Type B pancreatic cell (in vitro differentiated cells): ENCODE results near the gene QKI. TPM values are rescaled to one million over a fixed set of nuclear protein-coding genes. Genes with fewer than 3 reads are reported as not detected.

ENCODE experiments used
- DNase-seq: peaks from one replicate; pipeline ENCODE4 v3.0.0; 2021; ENCODE audit warnings: mixed read lengths; ENCODE audit not compliant: unreplicated experiment; ENCODE audit errors: extremely low spot score
- H3K27ac Mint-ChIP-seq: 2 replicates; pipeline ENCODE4 v1.8.0; 2021; ENCODE audit warnings: mild to moderate bottlenecking, mixed read lengths
- H3K27me3 Mint-ChIP-seq: 2 replicates; pipeline ENCODE4 v1.8.0; 2021; ENCODE audit warnings: mixed read lengths
- H3K36me3 Mint-ChIP-seq: 2 replicates; pipeline ENCODE4 v1.8.0; 2021; ENCODE audit warnings: mixed read lengths
- H3K4me1 Mint-ChIP-seq: one replicate; pipeline ENCODE4 v1.8.0; 2021; ENCODE audit warnings: mixed read lengths; ENCODE audit not compliant: unreplicated experiment
- H3K4me3 Mint-ChIP-seq: 2 replicates; pipeline ENCODE4 v1.8.0; 2021; ENCODE audit warnings: mild to moderate bottlenecking, mixed read lengths
- H3K9me3 Mint-ChIP-seq: 2 replicates; pipeline ENCODE4 v1.8.0; 2021; ENCODE audit warnings: mixed read lengths
- total RNA-seq: library from RNA; stranded (reverse); gene quantifications from 2 replicates; pipeline ENCODE4 v1.2.1, GENCODE V29; 2021; ENCODE audit warnings: low replicate concordance
- TF ChIP-seq, protein P1 (sequence below): fragments of 200-600 bp; sonication (generic); conservative IDR thresholded peaks from 2 replicates; pipeline ENCODE4 v1.5.0; 2021; ENCODE audit warnings: antibody characterized with exemption, mild to moderate bottlenecking

The QKI gene
- total RNA-seq, 1 donor from 2014 or later, result 150 TPM

GRCh38 chr6:163600331-163600730 lies 185.8 kb downstream of the QKI start:
- TF ChIP-seq, protein P1, sequence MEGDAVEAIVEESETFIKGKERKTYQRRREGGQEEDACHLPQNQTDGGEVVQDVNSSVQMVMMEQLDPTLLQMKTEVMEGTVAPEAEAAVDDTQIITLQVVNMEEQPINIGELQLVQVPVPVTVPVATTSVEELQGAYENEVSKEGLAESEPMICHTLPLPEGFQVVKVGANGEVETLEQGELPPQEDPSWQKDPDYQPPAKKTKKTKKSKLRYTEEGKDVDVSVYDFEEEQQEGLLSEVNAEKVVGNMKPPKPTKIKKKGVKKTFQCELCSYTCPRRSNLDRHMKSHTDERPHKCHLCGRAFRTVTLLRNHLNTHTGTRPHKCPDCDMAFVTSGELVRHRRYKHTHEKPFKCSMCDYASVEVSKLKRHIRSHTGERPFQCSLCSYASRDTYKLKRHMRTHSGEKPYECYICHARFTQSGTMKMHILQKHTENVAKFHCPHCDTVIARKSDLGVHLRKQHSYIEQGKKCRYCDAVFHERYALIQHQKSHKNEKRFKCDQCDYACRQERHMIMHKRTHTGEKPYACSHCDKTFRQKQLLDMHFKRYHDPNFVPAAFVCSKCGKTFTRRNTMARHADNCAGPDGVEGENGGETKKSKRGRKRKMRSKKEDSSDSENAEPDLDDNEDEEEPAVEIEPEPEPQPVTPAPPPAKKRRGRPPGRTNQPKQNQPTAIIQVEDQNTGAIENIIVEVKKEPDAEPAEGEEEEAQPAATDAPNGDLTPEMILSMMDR, result no peak
- no peaks in the 10 kb centered on the region for H3K4me1 Mint-ChIP-seq

DNA sequence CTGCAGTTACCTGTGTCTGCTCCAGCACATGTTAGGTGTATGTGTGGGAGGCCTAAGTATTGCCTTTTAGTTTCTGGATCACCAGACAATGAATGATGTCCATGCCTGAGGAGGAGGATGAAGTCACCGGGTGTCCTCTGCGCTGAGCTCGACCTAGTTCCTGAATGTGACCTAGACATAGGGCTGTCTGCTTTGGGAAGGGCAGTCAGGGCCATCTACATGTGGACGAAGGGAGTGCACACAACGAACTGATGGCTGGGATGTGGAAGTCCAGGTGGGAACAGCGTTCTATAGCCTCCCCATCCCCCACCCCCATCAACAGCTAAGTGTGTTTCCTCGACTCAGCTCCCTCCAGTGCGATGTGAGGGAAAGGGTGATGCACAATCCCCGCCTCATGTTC lies 186.3 kb downstream of the QKI start:
- Mint-ChIP-seq H3K9me3 (no peaks in the 10 kb centered on the region), H3K36me3 (no peaks in the 10 kb centered on the region), H3K4me3 (no peak overlapping the region), H3K27me3 (no peaks in the 10 kb centered on the region), H3K4me1 (no peaks in the 10 kb centered on the region), H3K27ac (no peak overlapping the region)
- TF ChIP-seq, protein P1, result no peak
- no peak for DNase-seq

More at GRCh38 chr6:163600331-163600730, 185.8 kb downstream of the QKI start:
- Mint-ChIP-seq H3K4me3 (no peak overlapping the region), H3K36me3 (no peaks in the 10 kb centered on the region), H3K9me3 (no peaks in the 10 kb centered on the region), H3K27ac (no peak overlapping the region), H3K27me3 (no peaks in the 10 kb centered on the region)
- DNase-seq, result no peak

DNA sequence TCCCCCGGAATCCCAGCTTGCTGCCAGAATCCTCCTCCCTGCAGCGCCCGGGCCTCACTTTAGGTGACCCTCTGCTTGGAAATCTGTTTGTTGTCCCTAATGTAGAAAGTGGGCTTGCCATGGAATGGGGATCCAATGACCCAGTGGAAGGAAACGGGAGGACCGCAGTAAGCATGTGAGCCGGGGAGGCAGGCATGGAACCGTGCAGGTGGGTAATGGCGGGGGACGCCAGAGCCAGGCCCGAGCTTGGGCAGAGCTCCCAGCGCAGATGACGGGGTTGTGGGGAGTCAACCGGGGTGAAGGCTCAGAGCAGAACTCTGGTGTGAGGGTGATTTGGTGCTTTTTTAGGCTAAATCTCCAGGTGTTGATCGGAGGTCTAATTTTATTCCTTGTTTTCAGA lies 188.3 kb downstream of the QKI start:
- TF ChIP-seq, protein P1, result no peak
- no peaks in the 10 kb centered on the region for H3K9me3 Mint-ChIP-seq
- no peaks in the 10 kb centered on the region for H3K4me1 Mint-ChIP-seq
- H3K36me3 Mint-ChIP-seq, result no peaks in the 10 kb centered on the region
- H3K27me3 Mint-ChIP-seq, result no peaks in the 10 kb centered on the region
- DNase-seq, result no peak
- H3K4me3 Mint-ChIP-seq, result no peak overlapping the region
- no peak overlapping the region for H3K27ac Mint-ChIP-seq

GRCh38 chr6:163603395-163603794 lies 188.9 kb downstream of the QKI start:
- H3K9me3 Mint-ChIP-seq, result no peaks in the 10 kb centered on the region
- TF ChIP-seq, protein P1, result no peak
- no peaks in the 10 kb centered on the region for H3K4me1 Mint-ChIP-seq
- no peaks in the 10 kb centered on the region for H3K27me3 Mint-ChIP-seq
- no peak for DNase-seq
- no peak overlapping the region for H3K4me3 Mint-ChIP-seq
- no peak overlapping the region for H3K27ac Mint-ChIP-seq
- H3K36me3 Mint-ChIP-seq, result no peaks in the 10 kb centered on the region

DNA sequence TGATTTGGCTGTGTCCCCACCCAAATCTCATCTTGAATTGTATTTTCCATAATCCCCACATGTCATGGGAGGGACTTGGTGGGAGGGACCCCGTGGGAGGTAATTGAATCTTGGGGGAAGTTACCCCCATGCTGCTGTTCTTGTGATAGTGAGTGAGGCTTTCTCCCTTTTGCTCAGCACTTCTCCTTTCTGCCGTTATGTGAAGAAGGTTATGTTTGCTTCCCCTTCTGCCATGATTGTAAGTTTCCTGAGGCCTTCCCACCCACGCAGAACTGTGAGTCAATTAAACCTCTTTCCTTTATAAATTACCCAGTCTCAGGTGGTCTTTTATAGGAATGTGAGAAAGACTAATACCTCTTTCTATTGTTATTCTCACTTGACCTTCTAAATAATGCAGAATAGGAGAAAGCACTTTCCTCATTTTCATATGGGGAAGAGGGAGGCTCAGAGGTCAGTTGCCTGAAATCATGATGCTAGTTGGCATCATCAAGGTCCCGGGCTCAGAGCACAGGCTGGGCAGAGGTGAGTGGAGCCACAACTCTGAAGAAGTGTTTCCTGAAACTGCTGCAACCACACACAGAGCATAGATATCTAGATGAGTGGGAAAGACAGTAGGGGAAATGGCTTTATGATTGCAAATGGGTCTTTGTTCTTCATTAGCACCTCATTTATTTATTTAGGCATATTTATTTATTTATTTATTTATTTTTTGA lies 191.0 kb downstream of the QKI start:
- no peaks in the 10 kb centered on the region for H3K27me3 Mint-ChIP-seq
- H3K27ac Mint-ChIP-seq, result no peak overlapping the region
- no peak overlapping the region for H3K4me3 Mint-ChIP-seq
- H3K36me3 Mint-ChIP-seq, result no peaks in the 10 kb centered on the region
- H3K9me3 Mint-ChIP-seq, result no peaks in the 10 kb centered on the region
- H3K4me1 Mint-ChIP-seq, result no peaks in the 10 kb centered on the region
- no peak for DNase-seq
- TF ChIP-seq, protein P1, result no peak

- no peaks in the 10 kb centered on the region for H3K36me3 Mint-ChIP-seq
- TF ChIP-seq, protein P1, result no peak
- no peaks in the 10 kb centered on the region for H3K9me3 Mint-ChIP-seq
- no peak overlapping the region for H3K27ac Mint-ChIP-seq
- H3K4me1 Mint-ChIP-seq, result no peaks in the 10 kb centered on the region
- no peak for DNase-seq
- no peaks in the 10 kb centered on the region for H3K27me3 Mint-ChIP-seq
- no peak overlapping the region for H3K4me3 Mint-ChIP-seq
Observed at GRCh38 chr6:163607792-163608191, 193.3 kb downstream of the QKI start.
